Stimulated activated CD8-positive, alpha-beta memory T cell treated with anti-CD3 and anti-CD28 coated beads, Interleukin-12 subunit alpha, Interleukin-12 subunit beta, amount 100 ng/mL, for 1 hour (primary cell): Measurements from ENCODE around the gene ZNF311.
"Not testable (repeated sequence)": the region's sequence is repeated elsewhere in the genome, so short reads cannot be mapped to it uniquely, and the experiment has no call there.

Experiments used
- DNase-seq: peaks from one replicate; pipeline ENCODE4 v3.0.0-alpha.2; 2020; ENCODE audit warnings: low read depth

The ZNF311 gene

GRCh38 chr6:28953585-28954258 is 51.4 kb downstream of the ZNF311 start:
- no peak for DNase-seq

- peak; percentile 16 for DNase-seq
Observed at GRCh38 chr6:28953039-28953584, 52.0 kb downstream of the ZNF311 start.

DNA sequence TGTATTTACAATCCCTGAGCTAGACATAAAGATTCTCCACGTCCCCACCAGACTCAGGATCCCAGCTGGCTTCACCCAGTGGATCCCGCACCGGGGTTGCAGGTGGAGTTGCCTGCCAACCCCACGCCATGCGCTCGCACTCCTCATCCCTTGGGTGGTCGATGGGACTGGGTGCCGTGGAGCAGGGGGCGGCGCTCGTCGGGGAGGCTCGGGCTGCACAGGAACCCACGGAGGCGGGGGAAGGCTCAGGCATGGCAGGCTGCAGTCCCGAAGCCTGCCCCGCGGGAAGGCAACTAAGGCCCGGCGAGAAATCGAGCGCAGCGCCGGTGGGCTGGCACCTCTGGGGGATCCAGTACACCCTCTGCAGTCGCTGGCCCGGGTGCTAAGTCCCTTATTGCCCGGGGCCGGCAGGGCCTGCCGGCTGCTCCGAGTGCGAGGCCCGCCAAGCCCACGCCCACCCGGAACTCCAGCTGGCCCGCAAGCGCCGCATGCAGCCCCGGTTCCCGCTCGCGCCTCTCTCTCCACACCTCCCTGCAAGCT is 55.4 kb downstream of the ZNF311 start:
- DNase-seq, result not testable (repeated sequence)

GRCh38 chr6:28948782-28949486 is 56.2 kb downstream of the ZNF311 start:
- no peak for DNase-seq

DNA sequence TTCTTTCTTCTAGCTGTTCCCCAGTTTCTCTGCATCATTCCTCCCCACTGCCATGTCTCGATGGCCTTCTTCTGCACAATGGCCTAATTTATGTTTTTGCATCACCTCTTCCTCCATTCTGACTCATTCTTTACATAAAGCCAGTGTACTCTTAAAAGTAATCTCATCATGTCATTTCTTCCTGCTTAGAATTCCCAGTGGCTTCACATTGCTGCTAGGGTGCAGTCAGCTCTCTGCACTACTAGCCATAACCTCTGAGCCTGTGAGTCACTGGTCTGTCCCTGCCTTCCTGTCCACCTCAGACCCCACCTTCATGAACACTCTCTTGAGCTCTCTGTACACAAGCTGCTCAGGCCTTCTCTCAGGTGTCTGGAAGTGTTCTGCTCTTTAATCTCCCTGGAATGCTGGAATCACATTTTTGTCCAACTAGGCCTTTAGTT is 57.3 kb downstream of the ZNF311 start:
- DNase-seq, result no peak

DNA sequence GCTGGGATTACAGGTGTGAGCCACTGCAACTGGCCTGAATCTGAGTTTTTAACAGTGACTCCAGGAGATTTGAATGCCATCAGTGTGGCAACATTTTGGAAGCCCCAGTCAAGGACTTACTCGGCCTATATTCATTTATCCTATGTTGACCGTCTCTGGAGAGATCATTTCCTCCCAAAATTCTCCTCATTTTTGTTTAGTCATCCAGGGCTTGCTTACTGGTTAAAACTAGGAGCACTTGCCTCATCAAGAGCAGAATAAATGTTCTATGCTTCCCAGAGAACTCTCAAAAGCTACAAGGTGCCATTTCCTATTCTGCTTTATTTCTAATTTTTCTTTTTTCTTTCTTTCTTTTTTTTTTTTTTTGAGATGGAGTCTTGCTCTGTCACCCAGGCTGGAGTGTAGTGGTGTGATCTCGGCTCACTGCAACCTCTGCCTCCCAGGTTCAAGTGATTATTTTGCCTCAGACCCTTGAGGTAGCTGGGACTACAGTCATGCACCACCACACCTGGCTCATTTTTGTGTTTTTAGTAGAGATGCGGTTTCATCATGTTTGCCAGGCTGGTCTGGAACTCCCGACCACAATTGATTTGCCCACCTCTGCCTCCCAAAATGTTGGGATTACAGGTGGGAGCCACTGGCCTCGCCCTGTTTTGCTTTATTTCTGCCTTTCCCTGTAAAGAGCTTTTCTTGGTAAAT is 57.9 kb downstream of the ZNF311 start:
- DNase-seq, result no peak

GRCh38 chr6:28945349-28945748 is 59.8 kb downstream of the ZNF311 start:
- DNase-seq, result no peak
